ENCODE data around the gene TBC1D3I. TPM values are rescaled to one million over a fixed set of nuclear protein-coding genes. Genes with fewer than 3 reads are reported as not detected.
"Not testable (repeated sequence)": the region's sequence is repeated elsewhere in the genome, so short reads cannot be mapped to it uniquely, and the experiment has no call there.

Gene TBC1D3I
- total RNA-seq (under 1 TPM in 1 of 2 donors, not detected in 1; 0.17 TPM), polyA plus RNA-seq (under 1 TPM in 1 of 2 donors, not detected in 1; 0.11 TPM)

DNA sequence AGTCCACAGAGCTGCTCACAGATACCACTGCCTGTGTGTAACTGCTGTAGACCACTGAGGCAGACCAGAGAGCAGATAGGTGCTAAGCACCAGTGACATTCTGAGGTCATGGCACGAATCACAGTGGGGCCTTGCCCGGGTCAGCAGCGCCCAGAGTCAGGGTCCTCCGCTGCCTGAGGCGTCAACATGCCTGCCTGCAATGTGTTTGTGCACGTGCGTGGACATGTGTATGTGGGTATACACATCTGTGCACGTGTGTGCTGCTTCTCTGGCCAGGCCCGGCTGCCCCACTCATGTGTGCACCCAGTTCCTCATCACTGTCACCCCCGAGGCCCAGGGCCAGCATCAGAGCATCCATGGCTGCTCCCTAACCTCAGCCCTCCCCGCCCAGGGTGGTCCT lies at the start of gene TBC1D3I:
TSS of gene TBC1D3I (minus strand) at position 101 of the 400 bp plus-strand sequence. CDS start 1,585 bp downstream, outside the sequence.
- H3K9ac ChIP-seq (ENCODE audit: low read depth in 1 of 2, low read length in 2 of 2); H3K4me1 ChIP-seq (ENCODE audit: control insufficient read depth in 4 of 4, insufficient read depth in 4 of 4, low read length in 3 of 4); DNase-seq (ENCODE audit: low spot score); H3K4me3 ChIP-seq (ENCODE audit: low read depth in 1 of 3, low read length in 3 of 3); H3K27ac ChIP-seq (ENCODE audit: low read depth in 1 of 2, low read length in 2 of 2); H3K27me3 ChIP-seq (ENCODE audit: control insufficient read depth in 4 of 4, insufficient read depth in 4 of 4, low read length in 3 of 4); H3K9me3 ChIP-seq (ENCODE audit: control insufficient read depth in 4 of 4, low read length in 3 of 4); H3K36me3 ChIP-seq (ENCODE audit: control insufficient read depth in 4 of 4, insufficient read depth in 3 of 4, low read depth in 1 of 4, low read length in 3 of 4): not testable (repeated sequence)
- no CpG with 5 or more reads among the region's 11 CpGs for WGBS

DNA sequence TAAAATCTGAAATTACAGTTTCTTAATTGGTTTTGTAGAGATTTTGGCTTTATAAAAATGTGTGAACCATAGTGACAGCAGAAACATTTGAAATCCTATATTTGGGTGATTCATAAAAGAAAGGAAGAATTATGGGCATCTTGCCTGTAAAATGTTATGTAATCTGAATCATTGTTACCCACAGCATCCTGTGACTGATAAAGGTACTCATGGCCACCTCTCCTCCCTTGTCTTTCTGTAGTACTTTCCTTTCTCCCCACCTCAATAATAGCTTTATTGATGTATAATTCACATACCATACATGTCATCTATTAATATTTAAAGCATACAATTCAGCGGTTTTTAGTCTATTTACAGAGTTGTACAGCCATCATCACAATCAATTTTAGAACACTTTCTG lies 30.8 kb upstream of the TBC1D3I start:
- H3K9me3 ChIP-seq (ENCODE audit: control insufficient read depth in 4 of 4, low read length in 3 of 4); H3K4me3 ChIP-seq (ENCODE audit: low read depth in 1 of 3, low read length in 3 of 3); H3K27me3 ChIP-seq (ENCODE audit: control insufficient read depth in 4 of 4, insufficient read depth in 4 of 4, low read length in 3 of 4); H3K27ac ChIP-seq (ENCODE audit: low read depth in 1 of 2, low read length in 2 of 2); H3K9ac ChIP-seq (ENCODE audit: low read depth in 1 of 2, low read length in 2 of 2); DNase-seq (ENCODE audit: low spot score); H3K36me3 ChIP-seq (ENCODE audit: control insufficient read depth in 4 of 4, insufficient read depth in 3 of 4, low read depth in 1 of 4, low read length in 3 of 4); H3K4me1 ChIP-seq (ENCODE audit: control insufficient read depth in 4 of 4, insufficient read depth in 4 of 4, low read length in 3 of 4): not testable (repeated sequence)
- WGBS = no CpG with 5 or more reads among the region's 1 CpG

DNA sequence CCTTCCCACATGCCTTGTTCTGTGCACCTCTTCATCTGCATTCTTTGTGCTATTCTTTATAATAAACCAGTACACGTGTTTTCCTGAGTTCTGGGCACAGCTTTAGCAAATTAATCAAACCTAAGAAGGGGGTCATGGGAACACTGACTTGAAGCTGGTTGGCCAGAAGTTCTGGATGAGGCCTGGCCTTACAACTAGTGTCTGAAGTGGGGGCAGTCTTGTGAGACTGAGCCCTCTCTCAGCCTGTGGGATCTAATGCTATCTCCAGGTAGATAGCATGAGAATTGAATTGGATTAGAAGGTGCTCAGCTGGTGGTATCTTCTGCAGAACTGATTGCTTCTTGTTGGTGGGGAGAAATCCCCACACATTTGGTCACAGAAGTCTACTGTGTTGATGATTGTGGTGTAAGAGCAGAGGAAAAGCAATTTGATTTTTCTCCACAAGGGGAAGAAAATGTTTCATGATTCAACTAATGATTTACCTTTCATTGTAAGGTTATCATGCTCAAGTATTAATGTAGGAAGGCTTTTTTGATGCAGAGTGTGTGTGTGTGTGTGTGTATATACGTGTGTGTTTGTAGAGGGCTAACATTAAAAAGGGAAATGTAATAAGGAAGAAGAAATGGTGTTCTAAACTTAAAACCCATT lies 25.7 kb upstream of the TBC1D3I start:
- not testable (repeated sequence) for H3K9ac ChIP-seq (ENCODE audit: low read depth in 1 of 2, low read length in 2 of 2); DNase-seq (ENCODE audit: low spot score); H3K4me1 ChIP-seq (ENCODE audit: control insufficient read depth in 4 of 4, insufficient read depth in 4 of 4, low read length in 3 of 4); H3K36me3 ChIP-seq (ENCODE audit: control insufficient read depth in 4 of 4, insufficient read depth in 3 of 4, low read depth in 1 of 4, low read length in 3 of 4); H3K4me3 ChIP-seq (ENCODE audit: low read depth in 1 of 3, low read length in 3 of 3); H3K9me3 ChIP-seq (ENCODE audit: control insufficient read depth in 4 of 4, low read length in 3 of 4); H3K27ac ChIP-seq (ENCODE audit: low read depth in 1 of 2, low read length in 2 of 2); H3K27me3 ChIP-seq (ENCODE audit: control insufficient read depth in 4 of 4, insufficient read depth in 4 of 4, low read length in 3 of 4)
- 61% methylated on average over 1 of the region's 2 CpGs for WGBS

DNA sequence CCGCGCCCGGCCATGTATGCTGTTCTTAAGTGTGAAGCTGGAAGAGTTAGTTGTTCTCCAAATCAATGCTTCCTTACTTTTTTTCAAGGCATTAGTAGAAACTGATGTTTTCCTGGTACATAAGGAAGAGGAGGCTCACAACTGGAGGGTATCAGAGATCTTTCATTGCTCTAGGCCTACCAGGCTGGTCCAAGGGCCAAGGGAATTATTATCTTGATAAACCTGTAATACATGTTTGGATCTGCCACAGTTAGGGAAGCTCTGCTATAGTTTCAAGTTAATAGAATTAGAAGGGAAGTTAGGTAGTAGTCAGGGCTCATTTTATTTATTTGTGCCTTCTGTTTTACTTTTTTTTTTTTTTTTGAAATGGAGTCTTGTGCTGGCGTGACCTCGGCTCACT lies 19.8 kb upstream of the TBC1D3I start:
- H3K27me3 ChIP-seq (ENCODE audit: control insufficient read depth in 4 of 4, insufficient read depth in 4 of 4, low read length in 3 of 4); H3K9me3 ChIP-seq (ENCODE audit: control insufficient read depth in 4 of 4, low read length in 3 of 4); H3K36me3 ChIP-seq (ENCODE audit: control insufficient read depth in 4 of 4, insufficient read depth in 3 of 4, low read depth in 1 of 4, low read length in 3 of 4); DNase-seq (ENCODE audit: low spot score); H3K27ac ChIP-seq (ENCODE audit: low read depth in 1 of 2, low read length in 2 of 2); H3K4me3 ChIP-seq (ENCODE audit: low read depth in 1 of 3, low read length in 3 of 3); H3K9ac ChIP-seq (ENCODE audit: low read depth in 1 of 2, low read length in 2 of 2); H3K4me1 ChIP-seq (ENCODE audit: control insufficient read depth in 4 of 4, insufficient read depth in 4 of 4, low read length in 3 of 4): not testable (repeated sequence)
- WGBS = 85% methylated on average over 4 of the region's 5 CpGs

DNA sequence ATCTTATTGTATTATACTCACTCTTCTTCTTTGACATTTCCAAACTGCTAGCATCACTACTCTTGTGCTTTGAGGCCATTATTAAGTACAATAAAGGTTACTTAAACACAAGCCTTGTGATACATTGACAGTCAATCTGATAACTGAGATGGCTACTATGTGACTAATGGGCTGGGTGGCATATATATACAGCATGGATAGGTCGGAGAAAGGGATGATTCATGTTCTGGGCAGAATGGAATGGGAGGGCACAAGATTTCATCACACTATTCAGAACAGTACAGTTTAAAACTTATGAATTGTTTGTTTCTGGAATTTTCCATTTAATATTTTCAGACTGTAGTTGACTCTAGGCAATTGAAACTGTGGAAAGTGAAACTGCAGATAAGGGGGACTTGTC lies 18.9 kb upstream of the TBC1D3I start:
- not testable (repeated sequence) for H3K27me3 ChIP-seq (ENCODE audit: control insufficient read depth in 4 of 4, insufficient read depth in 4 of 4, low read length in 3 of 4); H3K9me3 ChIP-seq (ENCODE audit: control insufficient read depth in 4 of 4, low read length in 3 of 4); H3K36me3 ChIP-seq (ENCODE audit: control insufficient read depth in 4 of 4, insufficient read depth in 3 of 4, low read depth in 1 of 4, low read length in 3 of 4); H3K4me3 ChIP-seq (ENCODE audit: low read depth in 1 of 3, low read length in 3 of 3); H3K4me1 ChIP-seq (ENCODE audit: control insufficient read depth in 4 of 4, insufficient read depth in 4 of 4, low read length in 3 of 4); H3K27ac ChIP-seq (ENCODE audit: low read depth in 1 of 2, low read length in 2 of 2); DNase-seq (ENCODE audit: low spot score); H3K9ac ChIP-seq (ENCODE audit: low read depth in 1 of 2, low read length in 2 of 2)
- WGBS = no CpG with 5 or more reads among the region's 1 CpG

DNA sequence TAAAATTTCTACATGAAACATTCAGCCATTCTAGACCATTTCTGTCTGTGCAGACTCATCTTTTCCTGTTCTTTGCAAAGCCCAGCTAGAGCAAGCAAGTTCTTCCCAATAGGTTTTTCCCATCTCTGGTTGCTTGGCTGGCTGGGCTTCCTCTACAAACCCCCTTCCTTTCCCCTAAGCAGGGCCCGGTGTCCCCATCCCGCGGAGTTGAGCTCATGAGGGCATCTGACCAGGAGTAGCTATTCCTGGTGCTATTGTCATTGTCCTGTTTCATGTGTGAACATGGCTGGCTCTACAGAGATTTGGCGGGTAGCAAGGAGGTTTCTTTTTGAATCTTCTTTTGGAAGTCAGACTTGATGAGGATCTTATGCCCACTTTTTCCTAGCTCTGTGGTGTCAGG lies 22.3 kb downstream of the TBC1D3I start:
- not testable (repeated sequence) for H3K4me3 ChIP-seq (ENCODE audit: low read depth in 1 of 3, low read length in 3 of 3); DNase-seq (ENCODE audit: low spot score); H3K36me3 ChIP-seq (ENCODE audit: control insufficient read depth in 4 of 4, insufficient read depth in 3 of 4, low read depth in 1 of 4, low read length in 3 of 4); H3K9me3 ChIP-seq (ENCODE audit: control insufficient read depth in 4 of 4, low read length in 3 of 4); H3K27ac ChIP-seq (ENCODE audit: low read depth in 1 of 2, low read length in 2 of 2); H3K9ac ChIP-seq (ENCODE audit: low read depth in 1 of 2, low read length in 2 of 2); H3K27me3 ChIP-seq (ENCODE audit: control insufficient read depth in 4 of 4, insufficient read depth in 4 of 4, low read length in 3 of 4); H3K4me1 ChIP-seq (ENCODE audit: control insufficient read depth in 4 of 4, insufficient read depth in 4 of 4, low read length in 3 of 4)
- WGBS = 84% methylated on average over 3 of the region's 4 CpGs
